GM19238 (cell line): ENCODE results near the gene ZBTB16.

Experiments
- DNase-seq: peaks from one replicate; pipeline ENCODE4 v3.0.0; 2011; ENCODE audit warnings: low spot score; ENCODE audit not compliant: insufficient read length

ZBTB16 gene

GRCh38 chr11:114083391-114084252 is 24.1 kb downstream of the ZBTB16 start:
- no peak for DNase-seq

- DNase-seq: no peak
These were observed 24.9 kb downstream of the ZBTB16 start for GRCh38 chr11:114084414-114084813.

- DNase-seq: no peak
These were observed 26.7 kb downstream of the ZBTB16 start for GRCh38 chr11:114085965-114086793.

GRCh38 chr11:114087025-114087424 is 27.5 kb downstream of the ZBTB16 start:
- no peak for DNase-seq

GRCh38 chr11:114088216-114088615 is 28.7 kb downstream of the ZBTB16 start:
- DNase-seq: no peak

- no peak for DNase-seq
These were observed 29.3 kb downstream of the ZBTB16 start for GRCh38 chr11:114088836-114089235.

GRCh38 chr11:114089748-114090147 is 30.2 kb downstream of the ZBTB16 start:
- no peak for DNase-seq

GRCh38 chr11:114090225-114090910 is 30.9 kb downstream of the ZBTB16 start:
- no peak for DNase-seq

- DNase-seq: no peak
These were observed 31.5 kb downstream of the ZBTB16 start for GRCh38 chr11:114090976-114091375.

GRCh38 chr11:114091516-114092397 is 32.2 kb downstream of the ZBTB16 start:
- DNase-seq: no peak

GRCh38 chr11:114092478-114092877 is 33.0 kb downstream of the ZBTB16 start:
- no peak for DNase-seq

- no peak for DNase-seq
These were observed 33.4 kb downstream of the ZBTB16 start for GRCh38 chr11:114092953-114093352.

GRCh38 chr11:114094516-114094915 is 35.0 kb downstream of the ZBTB16 start:
- DNase-seq: no peak

GRCh38 chr11:114095899-114096298 is 36.4 kb downstream of the ZBTB16 start:
- DNase-seq: no peak

GRCh38 chr11:114097832-114098231 is 38.3 kb downstream of the ZBTB16 start:
- no peak for DNase-seq

GRCh38 chr11:114098927-114099326 is 39.4 kb downstream of the ZBTB16 start:
- DNase-seq: no peak

- no peak for DNase-seq
These were observed 40.1 kb downstream of the ZBTB16 start for GRCh38 chr11:114099392-114100178.

GRCh38 chr11:114102993-114103896 is 43.7 kb downstream of the ZBTB16 start:
- no peak for DNase-seq

- DNase-seq: no peak
These were observed 46.1 kb downstream of the ZBTB16 start for GRCh38 chr11:114105611-114106010.
